ENCODE measurements around the gene ACADSB.

The ACADSB gene

DNA sequence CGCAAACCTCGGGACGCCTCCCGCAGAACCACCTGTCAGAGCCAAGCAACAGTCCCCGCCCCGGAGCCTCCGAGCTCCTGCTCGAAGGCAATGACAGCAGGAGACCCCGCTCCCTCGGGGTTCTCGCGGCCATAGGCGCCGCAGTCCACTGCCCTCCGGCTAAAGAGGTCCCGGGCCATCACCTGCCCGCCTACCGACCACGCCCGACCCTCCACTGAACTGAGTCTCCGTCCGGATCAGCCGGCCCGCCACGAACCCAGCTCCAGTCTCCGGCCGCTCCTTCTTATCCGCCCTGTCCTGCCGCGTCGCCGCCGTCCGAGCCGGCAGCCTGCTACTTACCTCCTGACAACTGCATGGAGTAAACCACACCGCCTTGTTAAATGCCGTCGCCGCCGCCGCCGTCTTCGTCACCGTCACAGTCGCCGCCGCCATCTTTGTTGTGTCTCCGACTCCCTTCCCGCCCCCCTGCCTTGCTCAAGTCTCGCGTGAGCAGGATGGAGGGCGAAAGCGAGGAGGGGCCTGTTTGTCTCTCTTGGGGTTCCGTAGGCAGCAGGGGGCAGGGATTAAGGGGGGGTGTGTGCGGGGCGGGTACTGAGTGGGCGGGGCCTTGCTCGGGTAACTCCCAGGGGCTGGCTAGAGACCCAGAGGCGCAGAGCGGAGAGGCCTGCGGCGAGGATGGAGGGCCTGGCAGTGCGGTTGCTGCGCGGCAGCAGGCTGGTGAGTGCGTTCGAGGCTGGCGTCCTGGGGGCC lies at the start of gene ACADSB, which contains the start of gene IKZF5:
ACADSB (plus strand) TSS at position 652 of the 750 bp plus-strand sequence; CDS start at position 676, 24 bp downstream.
IKZF5 (minus strand) TSS at position 441 of the 750 bp plus-strand sequence. CDS start 10,170 bp downstream, outside the sequence.
- peak; percentile 98 for DNase-seq

DNA sequence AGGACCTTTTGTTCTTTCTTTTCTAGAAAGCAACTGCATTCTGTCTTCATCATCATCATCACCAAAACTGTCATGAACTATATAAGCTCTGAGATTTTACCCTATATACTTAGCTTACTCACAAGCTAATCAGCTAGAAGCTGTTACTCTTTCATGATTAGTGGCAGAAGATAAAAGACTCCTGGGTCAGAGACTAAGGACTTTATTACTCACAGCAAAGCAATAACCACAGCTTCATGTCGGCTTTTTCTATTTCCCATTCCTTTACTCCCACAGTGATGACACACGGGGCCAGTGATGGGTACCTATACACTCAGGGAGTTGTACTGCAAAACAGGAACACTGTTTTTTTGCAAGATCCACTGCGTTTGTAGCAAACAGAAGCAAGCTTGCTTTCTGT lies 46.4 kb upstream of the ACADSB start:
- no peak for DNase-seq

DNA sequence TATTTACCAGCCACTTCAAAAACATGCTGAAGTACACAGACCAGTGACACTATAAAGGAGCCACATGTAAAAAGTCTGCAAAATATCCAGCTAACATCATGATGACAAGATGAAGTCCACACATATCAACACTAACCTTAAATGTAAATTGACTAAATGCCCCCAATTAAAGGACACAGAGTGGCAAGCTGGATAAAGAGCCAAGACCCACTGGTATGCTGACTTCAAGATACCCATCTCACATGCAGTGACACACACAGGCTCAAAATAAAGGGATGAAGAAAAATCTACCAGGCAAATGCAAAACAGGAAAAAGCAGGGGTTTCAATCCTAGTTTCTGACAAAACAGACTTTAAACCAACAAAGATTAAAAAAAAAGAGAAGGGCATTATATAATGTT lies 41.9 kb upstream of the ACADSB start:
- no peak for DNase-seq

DNA sequence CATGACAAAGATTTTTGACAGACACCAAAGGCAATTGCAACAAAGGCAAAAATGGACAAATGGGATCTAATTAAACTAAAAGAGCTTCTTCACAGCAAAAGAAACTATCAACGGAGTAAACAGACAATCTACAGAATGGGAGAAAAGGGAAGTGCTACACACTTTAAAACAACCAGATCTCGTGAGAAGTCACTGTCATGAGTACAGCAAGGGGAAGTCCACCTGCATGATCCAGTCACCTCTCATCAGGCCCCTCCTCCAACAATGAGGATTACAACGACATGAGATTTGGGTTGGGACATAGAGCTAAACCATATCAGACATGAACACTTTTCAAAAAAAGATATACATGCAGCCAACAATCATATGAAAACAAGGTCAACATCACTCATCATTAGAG lies 40.1 kb upstream of the ACADSB start:
- no peak for DNase-seq

GRCh38 chr10:122974023-122974422 lies 34.8 kb upstream of the ACADSB start:
- no peak for DNase-seq

DNA sequence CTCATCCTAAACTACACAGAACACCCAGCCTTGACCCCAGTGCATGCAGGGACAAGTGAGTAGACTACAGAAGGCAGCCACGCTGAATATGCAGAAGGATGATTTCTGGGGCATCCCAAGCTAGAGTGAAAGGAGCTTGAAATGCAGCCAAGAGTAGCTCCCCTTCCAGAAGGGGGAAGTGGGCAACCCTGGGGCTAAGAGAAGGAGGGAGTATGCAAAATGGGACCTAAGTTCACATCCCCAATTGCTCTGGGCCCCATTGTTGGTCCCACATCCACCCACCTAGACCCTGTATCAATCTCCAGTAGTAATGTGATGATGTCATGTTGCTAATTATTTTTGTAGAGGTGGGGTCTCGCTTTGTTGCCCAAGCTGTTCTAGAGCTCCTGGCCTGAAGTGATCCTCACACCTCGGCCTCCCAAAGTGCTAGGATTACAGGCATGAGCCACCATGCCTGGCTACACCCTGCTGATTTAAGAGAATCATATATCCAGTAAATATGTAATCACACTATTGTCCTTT lies 34.2 kb upstream of the ACADSB start:
- no peak for DNase-seq

- DNase-seq = peak; percentile 88
Observed at GRCh38 chr10:122980209-122981065, 28.4 kb upstream of the ACADSB start, which contains the start of gene PSTK. Gene PSTK (plus strand): TSS chr10:122980401. CDS start chr10:122980480, 79 bp downstream.

- DNase-seq = no peak
Observed at GRCh38 chr10:122981066-122981464, 27.7 kb upstream of the ACADSB start.

GRCh38 chr10:122983898-122984297 lies 24.9 kb upstream of the ACADSB start:
- no peak for DNase-seq

DNA sequence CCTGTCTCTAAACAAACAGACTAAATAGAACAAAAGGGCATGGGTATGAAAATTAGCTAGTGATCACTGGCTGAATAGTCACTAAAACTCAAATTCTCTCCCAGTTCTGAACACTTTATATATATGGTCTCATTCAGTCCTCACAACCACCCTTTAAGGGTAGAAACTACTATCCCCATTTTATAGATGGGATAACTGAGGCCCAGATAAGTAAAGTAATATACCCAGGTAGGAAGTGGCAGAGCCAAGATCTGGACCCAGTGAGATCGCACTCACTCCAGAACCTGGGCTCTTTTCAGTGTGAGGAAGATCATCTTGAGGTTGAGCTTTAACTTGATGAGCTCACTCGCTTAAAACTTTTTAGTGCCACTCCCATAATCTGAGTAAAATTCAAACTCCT lies 24.1 kb upstream of the ACADSB start:
- DNase-seq = no peak

GRCh38 chr10:122986335-122986734 lies 22.5 kb upstream of the ACADSB start:
- no peak for DNase-seq

DNA sequence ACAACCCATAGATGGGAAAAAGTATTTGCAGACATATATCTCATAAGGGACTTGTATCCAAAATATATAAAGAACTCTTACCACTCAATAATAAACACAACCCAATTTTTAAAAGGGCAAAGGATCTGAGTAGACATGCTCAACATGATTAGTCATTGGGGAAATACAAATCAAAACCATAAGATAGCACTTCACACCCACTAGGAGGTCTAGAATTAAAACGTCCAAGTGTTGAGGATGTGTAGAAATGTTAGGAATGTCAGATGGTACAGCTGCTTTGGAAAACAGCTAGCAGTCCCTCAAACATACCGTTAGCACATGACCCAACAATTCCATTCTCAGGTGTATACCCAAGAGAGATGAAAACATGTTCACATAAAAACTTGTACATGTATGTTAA lies 20.3 kb upstream of the ACADSB start:
- DNase-seq = no peak

DNA sequence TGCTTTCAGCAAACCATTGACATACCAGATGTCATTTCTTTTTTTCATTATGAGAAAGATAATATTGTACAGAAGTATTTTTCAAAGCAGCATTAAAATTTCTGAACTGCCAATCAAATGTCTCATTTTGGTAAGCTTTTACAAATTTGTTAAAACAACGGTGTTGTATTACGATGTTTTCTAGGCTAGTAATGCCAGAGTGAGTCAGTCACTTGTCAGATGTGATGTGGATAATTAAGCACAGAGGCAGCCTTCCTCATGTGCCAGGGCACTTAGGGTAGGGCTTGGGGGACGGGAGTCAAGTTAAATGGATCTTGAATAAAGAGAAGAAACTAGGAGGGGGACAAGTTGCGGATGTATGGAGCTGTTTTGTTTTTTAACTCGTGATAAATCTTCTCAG lies 18.5 kb upstream of the ACADSB start:
- DNase-seq = no peak

- no peak for DNase-seq
Observed at GRCh38 chr10:122992031-122992585, 16.7 kb upstream of the ACADSB start.

GRCh38 chr10:122993797-122994336 lies 14.9 kb upstream of the ACADSB start:
- DNase-seq = no peak

DNA sequence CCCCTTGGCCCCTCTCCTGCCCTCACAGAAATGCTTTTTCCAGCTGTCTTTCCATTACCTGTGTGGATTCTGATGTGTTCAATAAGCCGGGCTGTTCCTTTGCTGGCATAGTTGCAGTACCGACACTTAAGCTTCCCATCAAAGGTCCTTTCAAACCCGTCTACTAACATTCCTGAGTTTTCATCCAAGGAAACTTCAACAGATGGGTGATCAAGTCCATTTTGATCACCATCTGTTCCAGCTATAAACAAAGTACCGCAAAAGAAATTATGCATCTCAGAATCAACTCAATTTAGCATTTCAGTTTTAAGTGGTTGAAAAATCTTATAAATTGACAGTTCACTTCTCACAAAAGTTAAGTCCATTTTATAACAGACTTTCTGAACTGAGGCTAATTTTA lies 12.9 kb upstream of the ACADSB start:
- DNase-seq = no peak

DNA sequence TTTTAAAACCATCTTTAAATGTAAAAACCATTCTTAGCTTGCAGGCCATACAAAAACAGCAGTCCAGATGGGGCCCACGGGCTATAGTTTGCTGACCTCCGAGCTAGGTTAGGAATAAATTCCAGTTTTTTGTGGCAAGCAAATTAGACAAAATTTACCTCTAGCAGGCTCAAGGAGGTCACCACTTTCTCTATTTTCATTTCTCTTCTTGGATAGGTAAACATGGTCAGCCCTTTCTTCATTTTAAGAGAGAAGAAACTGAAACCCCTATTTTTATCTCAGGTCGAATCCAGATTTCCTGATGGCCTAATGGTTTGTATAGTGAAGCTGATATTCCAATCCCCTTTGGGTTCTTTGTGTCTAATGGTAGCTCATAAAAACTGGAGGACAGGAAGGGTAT lies 10.9 kb upstream of the ACADSB start:
- DNase-seq = no peak

- no peak for DNase-seq
Observed at GRCh38 chr10:122998360-122998917, 10.4 kb upstream of the ACADSB start.

GRCh38 chr10:122998934-122999333 lies 9.9 kb upstream of the ACADSB start:
- no peak for DNase-seq

GRCh38 chr10:122999347-122999746 lies 9.5 kb upstream of the ACADSB start:
- DNase-seq = no peak

DNA sequence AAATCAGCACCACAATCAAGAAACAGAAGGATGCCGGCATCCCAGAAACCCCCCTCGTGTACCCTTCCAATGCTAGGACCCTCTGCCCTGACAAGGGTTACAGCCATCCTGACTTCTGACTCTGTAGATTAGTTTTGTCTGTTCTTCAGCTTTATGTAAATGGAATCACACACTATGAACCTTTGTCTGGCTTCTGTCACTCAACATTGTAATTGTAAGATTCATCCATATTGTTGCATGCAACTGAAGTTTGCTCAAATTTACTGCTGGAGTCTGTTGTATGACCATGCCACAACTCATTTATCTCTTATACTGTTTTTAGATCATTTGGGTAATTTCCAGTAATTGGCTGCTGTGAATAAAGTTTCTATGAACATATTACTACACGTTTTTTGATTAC lies 8.7 kb upstream of the ACADSB start:
- DNase-seq = no peak

GRCh38 chr10:123001370-123001769 lies 7.4 kb upstream of the ACADSB start:
- no peak for DNase-seq

DNA sequence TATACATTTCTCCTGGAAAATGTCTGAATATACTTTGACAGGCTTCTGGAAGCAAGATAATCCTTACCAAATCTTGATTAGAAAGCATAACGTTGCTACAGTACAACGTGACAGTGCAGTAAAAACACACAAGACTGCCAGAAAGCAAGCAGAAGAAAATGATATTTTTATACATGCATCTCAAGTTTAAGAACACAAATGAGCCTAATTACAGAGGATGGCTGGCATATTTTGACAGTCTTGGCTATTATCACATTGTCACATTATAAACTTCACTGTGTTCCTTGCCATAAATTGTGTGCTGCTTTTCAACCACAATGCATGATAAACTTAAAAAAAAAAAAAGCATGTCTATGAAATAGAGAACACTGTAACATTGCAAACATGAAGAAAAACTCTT lies 4.5 kb upstream of the ACADSB start:
- DNase-seq = no peak
